Body of pancreas (tissue), 4 donors: ENCODE data around the gene BSND. TPM values are rescaled to one million over a fixed set of nuclear protein-coding genes. Genes with fewer than 3 reads are reported as not detected.

Experiments used
- ATAC-seq: fragments of 150-250 bp; one replicate; pipeline ENCODE4 v1.9.1; 2016
- DNase-seq, 4 donors: peaks; one replicate each; pipeline ENCODE4 v3.0.0-alpha.2; 2019
- H3K27ac ChIP-seq, 4 donors: fragments of 200-600 bp; sonication (generic); 1 replicate in 3 of 4; 2 replicates in 1 of 4; pipeline versions ENCODE4 v1.5.1 to v1.6.1; 2016 to 2019; ENCODE audit warnings: mild to moderate bottlenecking in 1 of 4, mixed read lengths in 1 of 4, moderate library complexity in 1 of 4
- H3K27me3 ChIP-seq, 2 donors: fragments of 200-600 bp; sonication (generic); one replicate each; pipeline ENCODE4 v1.6.0; 2016; ENCODE audit warnings: mild to moderate bottlenecking in 1 of 2
- H3K36me3 ChIP-seq, 2 donors: fragments of 200-600 bp; sonication (generic); replicated peaks in 1 of 2; 2 replicates each; pipeline ENCODE4 v1.5.1; 2016; ENCODE audit warnings: low read depth in 2 of 2; ENCODE audit not compliant: insufficient read depth in 1 of 2
- H3K4me1 ChIP-seq: fragments of 200-600 bp; sonication (generic); one replicate; pipeline ENCODE4 v1.6.0; 2016
- H3K4me3 ChIP-seq, 2 donors: fragments of 200-600 bp; sonication (generic); 1 replicate in 1 of 2; 2 replicates in 1 of 2; pipeline ENCODE4 v1.5.1; 2016 to 2019
- H3K9me3 ChIP-seq, 3 donors: fragments of 200-600 bp; sonication (generic); 1 replicate in 2 of 3; 2 replicates in 1 of 3; pipeline ENCODE4 v1.5.1; 2016
- POLR2A ChIP-seq, 3 donors: fragments of 450-650 bp; IDR thresholded peaks; one replicate each; pipeline ENCODE4 v1.6.1; 2016; ENCODE audit warnings: antibody characterized with exemption in 3 of 3, mild to moderate bottlenecking in 2 of 3
- WGBS, 2 donors: methylation state at CpG; one replicate each; pipeline ENCODE4 v1.1.5; 2017; 5-methylcytosine and 5-hydroxymethylcytosine counted together
- intact Hi-C: fragments of 100-400 bp; cut with DNase I; formaldehyde crosslinking; loops from one replicate; pipeline ENCODE4 v1.15.1; 2023
- total RNA-seq, 2 donors: library from RNA; depleted of rRNA; stranded (reverse); fragments of >200 nt; gene quantifications; one replicate each; pipeline ENCODE4 v1.1.0, GENCODE V29; 2016
- TF ChIP-seq, protein P1 (sequence below), 7 experiments: fragments of 450-650 bp in 4 of 7; fragments of 200-600 bp in 3 of 7; sonication (generic) in 3 of 7; IDR thresholded peaks; one replicate each; pipeline ENCODE4 v1.5.1; 2016 to 2019; ENCODE audit warnings: antibody characterized with exemption in 7 of 7

BSND gene
- total RNA-seq, 2 donors from 2014 or later: not detected

DNA sequence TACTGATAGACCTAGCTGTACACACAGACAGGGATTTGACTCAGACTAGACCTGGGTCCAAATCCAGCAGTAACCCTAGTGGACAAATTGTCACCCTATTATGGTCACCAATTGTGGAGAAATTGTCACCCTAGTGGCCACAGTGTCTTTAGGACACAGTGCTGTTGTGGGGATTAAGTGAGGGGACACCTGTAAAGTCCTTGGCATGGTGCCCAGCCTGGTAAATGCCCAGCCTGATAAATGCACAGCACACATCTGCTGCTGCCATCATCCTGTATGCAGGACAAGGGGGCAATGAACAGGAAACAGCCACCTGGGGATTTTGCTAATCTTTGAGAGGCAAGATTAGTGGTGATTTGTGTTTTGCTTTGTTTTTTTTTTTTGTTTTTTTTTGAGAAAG, 16.0 kb upstream of the BSND start:
- no peaks in the 10 kb centered on the region for H3K9me3 ChIP-seq
- H3K27ac ChIP-seq: no peak overlapping the region
- TF ChIP-seq POLR2A (IDR thresholded peaks at IDR 0.05): no peak
- TF ChIP-seq, protein P1, sequence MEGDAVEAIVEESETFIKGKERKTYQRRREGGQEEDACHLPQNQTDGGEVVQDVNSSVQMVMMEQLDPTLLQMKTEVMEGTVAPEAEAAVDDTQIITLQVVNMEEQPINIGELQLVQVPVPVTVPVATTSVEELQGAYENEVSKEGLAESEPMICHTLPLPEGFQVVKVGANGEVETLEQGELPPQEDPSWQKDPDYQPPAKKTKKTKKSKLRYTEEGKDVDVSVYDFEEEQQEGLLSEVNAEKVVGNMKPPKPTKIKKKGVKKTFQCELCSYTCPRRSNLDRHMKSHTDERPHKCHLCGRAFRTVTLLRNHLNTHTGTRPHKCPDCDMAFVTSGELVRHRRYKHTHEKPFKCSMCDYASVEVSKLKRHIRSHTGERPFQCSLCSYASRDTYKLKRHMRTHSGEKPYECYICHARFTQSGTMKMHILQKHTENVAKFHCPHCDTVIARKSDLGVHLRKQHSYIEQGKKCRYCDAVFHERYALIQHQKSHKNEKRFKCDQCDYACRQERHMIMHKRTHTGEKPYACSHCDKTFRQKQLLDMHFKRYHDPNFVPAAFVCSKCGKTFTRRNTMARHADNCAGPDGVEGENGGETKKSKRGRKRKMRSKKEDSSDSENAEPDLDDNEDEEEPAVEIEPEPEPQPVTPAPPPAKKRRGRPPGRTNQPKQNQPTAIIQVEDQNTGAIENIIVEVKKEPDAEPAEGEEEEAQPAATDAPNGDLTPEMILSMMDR (IDR thresholded peaks at IDR 0.05): peak in 1 of 7 experiments; percentile 7
- H3K36me3 ChIP-seq: no peaks in the 10 kb centered on the region
- H3K4me3 ChIP-seq: no peak overlapping the region
- ATAC-seq: no peak
- H3K4me1 ChIP-seq: peaks cover 14% of the 10 kb centered on the region
- no peaks in the 10 kb centered on the region for H3K27me3 ChIP-seq
- DNase-seq: peak in 3 of 4 donors; percentile 28 to 50 (median 45)
- intact Hi-C loops: no loop called here

GRCh38 chr1:54984131-54984842, 14.4 kb upstream of the BSND start:
- intact Hi-C loops: no loop called here
- DNase-seq: no peak
- ATAC-seq: no peak

GRCh38 chr1:54985556-54985955, 13.2 kb upstream of the BSND start:
- DNase-seq: no peak

More at GRCh38 chr1:54984131-54984842, 14.4 kb upstream of the BSND start:
- H3K36me3 ChIP-seq: no peaks in the 10 kb centered on the region
- no peak overlapping the region for H3K4me3 ChIP-seq
- no peaks in the 10 kb centered on the region for H3K9me3 ChIP-seq
- H3K27ac ChIP-seq: no peak overlapping the region
- 63 to 73% methylated on average over 7 of the region's 7 CpGs for WGBS, 2 donors
- H3K27me3 ChIP-seq: no peaks in the 10 kb centered on the region
- TF ChIP-seq, protein P1 (IDR thresholded peaks at IDR 0.05): no peak
- no peak for TF ChIP-seq POLR2A (IDR thresholded peaks at IDR 0.05)
- peaks cover 15% of the 10 kb centered on the region for H3K4me1 ChIP-seq

GRCh38 chr1:54986025-54986424, 12.7 kb upstream of the BSND start:
- no peak for DNase-seq
- Histone ChIP-seq H3K9me3 (no peaks in the 10 kb centered on the region), H3K4me3 (no peak overlapping the region), H3K36me3 (no peaks in the 10 kb centered on the region), H3K27ac (no peak overlapping the region), H3K4me1 (peaks cover 12% of the 10 kb centered on the region), H3K27me3 (no peaks in the 10 kb centered on the region)
- ATAC-seq: no peak
- WGBS, 2 donors: 89 to 92% methylated on average over 7 to 15 of the region's 15 CpGs
- TF ChIP-seq, protein P1 (IDR thresholded peaks at IDR 0.05): no peak
- TF ChIP-seq POLR2A (IDR thresholded peaks at IDR 0.05): no peak
- intact Hi-C loops: no loop called here

More at GRCh38 chr1:54985556-54985955, 13.2 kb upstream of the BSND start:
- H3K9me3 ChIP-seq: no peaks in the 10 kb centered on the region
- H3K27me3 ChIP-seq: no peaks in the 10 kb centered on the region
- TF ChIP-seq, protein P1 (IDR thresholded peaks at IDR 0.05): no peak
- no peak for TF ChIP-seq POLR2A (IDR thresholded peaks at IDR 0.05)
- WGBS, 2 donors: 74 to 76% methylated on average over 4 to 5 of the region's 5 CpGs
- no peak overlapping the region for H3K27ac ChIP-seq
- intact Hi-C loops: no loop called here
- ATAC-seq: no peak
- no peaks in the 10 kb centered on the region for H3K36me3 ChIP-seq
- H3K4me3 ChIP-seq: no peak overlapping the region
- peaks cover 14% of the 10 kb centered on the region for H3K4me1 ChIP-seq

DNA sequence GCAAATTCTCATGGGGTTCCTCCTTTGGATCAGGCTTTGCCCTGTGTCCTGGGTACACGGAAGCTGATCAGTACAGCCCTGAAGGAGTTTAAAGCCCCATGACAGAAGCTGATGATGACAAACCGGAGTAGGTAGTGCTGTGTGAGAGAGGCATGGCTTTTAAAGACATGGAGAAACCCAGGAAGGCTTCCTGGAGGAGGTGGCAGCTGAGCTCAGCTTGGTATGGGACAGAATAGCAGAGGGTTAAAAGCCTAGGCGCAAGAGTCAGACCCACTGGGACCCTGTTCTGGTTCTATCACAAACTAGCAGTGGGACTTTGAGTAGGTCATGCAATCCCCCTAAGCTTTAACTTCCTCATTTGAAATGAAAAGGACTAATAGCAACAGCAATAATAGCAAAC, 12.2 kb upstream of the BSND start:
- H3K27ac ChIP-seq: no peak overlapping the region
- H3K4me3 ChIP-seq: no peak overlapping the region
- intact Hi-C loops: no loop called here
- H3K36me3 ChIP-seq: no peaks in the 10 kb centered on the region
- peaks cover 7% of the 10 kb centered on the region for H3K4me1 ChIP-seq
- TF ChIP-seq POLR2A (IDR thresholded peaks at IDR 0.05): no peak
- no peaks in the 10 kb centered on the region for H3K9me3 ChIP-seq
- no peak for ATAC-seq
- H3K27me3 ChIP-seq: no peaks in the 10 kb centered on the region
- WGBS, 2 donors: 83 to 86% methylated on average over 3 of the region's 3 CpGs
- no peak for DNase-seq
